Large intestine (tissue), 3 donors: ENCODE data around the gene TKTL1. TPM values are rescaled to one million over a fixed set of nuclear protein-coding genes. Genes with fewer than 3 reads are reported as not detected.

ENCODE experiments used
- DNase-seq, 2 donors: peaks; one replicate each; pipeline versions ENCODE4 v3.0.0 to v3.0.0-alpha.2; 2013
- H3K27ac ChIP-seq: one replicate; pipeline ENCODE4 v1.5.1; 2013; ENCODE audit warnings: low read length
- H3K27me3 ChIP-seq: 2 replicates; pipeline ENCODE4 v1.6.1; 2013; ENCODE audit warnings: low read length; ENCODE audit not compliant: control insufficient read depth, insufficient read depth
- H3K36me3 ChIP-seq: 2 replicates; pipeline ENCODE4 v1.6.1; 2013; ENCODE audit warnings: low read length; ENCODE audit not compliant: control insufficient read depth, insufficient read depth
- H3K4me1 ChIP-seq: one replicate; pipeline ENCODE4 v1.6.1; 2013; ENCODE audit warnings: low read length; ENCODE audit not compliant: control insufficient read depth, insufficient read depth
- H3K4me3 ChIP-seq: one replicate; pipeline ENCODE4 v1.5.1; 2013; ENCODE audit warnings: low read length
- H3K9me3 ChIP-seq: one replicate; pipeline ENCODE4 v1.6.1; 2013; ENCODE audit warnings: mild to moderate bottlenecking, low read depth, low read length, moderate library complexity; ENCODE audit not compliant: control insufficient read depth
- WGBS: methylation state at CpG from one replicate; pipeline ENCODE4 v1.1.5; 2013; ENCODE audit warnings: low lambda C conversion rate; ENCODE audit not compliant: insufficient coverage; 5-methylcytosine and 5-hydroxymethylcytosine counted together
- polyA plus RNA-seq: library from polyadenylated mRNA; unstranded; fragments of 120-200 nt; gene quantifications from one replicate; pipeline ENCODE4 v1.2.1, GENCODE V29; 2013

Gene TKTL1
- polyA plus RNA-seq, 1 donor: 0.19 TPM

GRCh38 chrX:154376774-154377173 is 81.2 kb downstream of the TKTL1 start:
- DNase-seq: no peak
- H3K27me3 ChIP-seq: peaks cover 13% of the 10 kb centered on the region
- H3K9me3 ChIP-seq: peaks cover 3% of the 10 kb centered on the region
- H3K36me3 ChIP-seq: peaks cover 3% of the 10 kb centered on the region
- H3K4me1 ChIP-seq: peaks cover 15% of the 10 kb centered on the region
- peak overlapping the region; percentile 89 for H3K27ac ChIP-seq
- WGBS: no CpG with 5 or more reads among the region's 3 CpGs
- no peak overlapping the region for H3K4me3 ChIP-seq

DNA sequence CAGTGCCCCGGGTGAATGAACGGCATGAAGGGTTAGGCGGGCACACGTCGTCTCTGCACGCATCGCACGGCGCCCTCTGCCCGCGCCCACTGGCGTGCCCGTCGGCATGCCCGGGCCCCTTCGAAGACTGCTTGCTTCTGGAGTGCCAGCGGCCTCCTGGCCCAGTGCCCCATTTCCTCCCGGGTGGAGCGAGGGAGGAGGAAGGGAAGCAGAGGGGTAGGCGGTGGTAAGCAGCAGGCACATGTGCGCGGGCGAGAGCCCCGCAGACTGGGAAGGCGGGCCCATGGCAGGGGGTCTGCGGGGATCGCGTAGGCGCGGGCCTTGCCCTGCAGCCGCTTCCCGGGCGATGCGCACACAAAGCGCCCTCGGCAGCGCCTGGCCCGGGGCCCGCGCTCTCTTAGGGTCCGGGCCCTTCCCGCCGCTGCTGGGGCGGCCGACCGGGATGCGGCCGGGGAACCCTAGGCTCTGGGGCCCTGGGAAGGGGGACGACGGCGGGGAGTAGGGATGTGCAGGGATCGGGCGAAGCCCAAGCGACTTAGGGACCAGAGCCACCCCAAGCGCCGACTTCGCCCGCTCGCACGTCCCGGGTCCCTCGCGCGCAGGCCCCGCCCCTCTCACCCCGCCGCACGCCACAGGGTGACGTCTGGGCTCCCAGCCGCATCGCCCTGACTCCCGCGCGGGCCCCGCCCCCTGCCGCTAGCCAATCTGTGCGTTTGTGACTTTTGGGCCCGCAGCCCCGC is 82.6 kb downstream of the TKTL1 start:
- H3K27me3 ChIP-seq: peaks cover 5% of the 10 kb centered on the region
- WGBS: no CpG with 5 or more reads among the region's 79 CpGs
- H3K27ac ChIP-seq: peak overlapping the region; percentile 89
- peaks cover 3% of the 10 kb centered on the region for H3K36me3 ChIP-seq
- peak overlapping the region; percentile 41 for H3K4me3 ChIP-seq
- H3K9me3 ChIP-seq: no peaks in the 10 kb centered on the region
- peaks cover 15% of the 10 kb centered on the region for H3K4me1 ChIP-seq
- DNase-seq: no peak

- Histone ChIP-seq H3K4me3 (peak within 1 kb of the TSS; percentile 87), H3K9me3 (no peaks in the 10 kb centered on the region), H3K27me3 (peaks cover 3% of the 10 kb centered on the region), H3K27ac (peak within 1 kb of the TSS; percentile 89), H3K4me1 (peaks cover 12% of the 10 kb centered on the region), H3K36me3 (peaks cover 3% of the 10 kb centered on the region)
- no CpG with 5 or more reads among the region's 103 CpGs for WGBS
- peak; percentile 97 to 99 for DNase-seq
These were observed 83.4 kb downstream of the TKTL1 start, which contains the start of gene EMD for GRCh38 chrX:154378799-154379568. Gene EMD, plus strand, starts transcription at chrX:154379295. Its CDS starts 190 bp downstream, at chrX:154379485.

DNA sequence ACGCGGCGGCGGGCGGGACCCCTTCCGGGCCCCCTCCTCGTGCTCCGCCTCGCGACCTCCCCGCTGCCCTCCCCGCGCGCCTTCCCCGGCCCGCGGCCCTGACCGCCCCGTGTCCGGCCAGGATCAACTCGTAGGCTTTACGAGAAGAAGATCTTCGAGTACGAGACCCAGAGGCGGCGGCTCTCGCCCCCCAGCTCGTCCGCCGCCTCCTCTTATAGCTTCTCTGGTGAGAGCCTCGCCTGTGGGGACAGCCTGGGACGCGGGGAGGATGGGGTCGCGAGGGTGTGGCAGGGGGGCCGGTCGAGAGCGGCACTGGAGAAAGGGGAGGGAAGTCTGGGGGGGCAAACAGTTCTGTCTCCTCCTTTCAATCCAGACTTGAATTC is 84.0 kb downstream of the TKTL1 start:
- peaks cover 3% of the 10 kb centered on the region for H3K27me3 ChIP-seq
- H3K9me3 ChIP-seq: no peaks in the 10 kb centered on the region
- H3K36me3 ChIP-seq: peaks cover 3% of the 10 kb centered on the region
- DNase-seq: no peak
- no CpG with 5 or more reads among the region's 38 CpGs for WGBS
- peak overlapping the region; percentile 87 for H3K4me3 ChIP-seq
- H3K4me1 ChIP-seq: peaks cover 16% of the 10 kb centered on the region
- H3K27ac ChIP-seq: peak overlapping the region; percentile 86

Other genes starting within 250 kb of the TKTL1 start
- gene MECP2, start 198.1 kb upstream of the TKTL1 start, polyA plus RNA-seq: 19.4 TPM
- gene OPN1LW, start 151.6 kb upstream of the TKTL1 start, polyA plus RNA-seq: not detected
- gene OPN1MW, start 113.2 kb upstream of the TKTL1 start, polyA plus RNA-seq: not detected
- not detected for gene OPN1MW2, start 76.0 kb upstream of the TKTL1 start, polyA plus RNA-seq
- gene OPN1MW3, start 38.2 kb upstream of the TKTL1 start, polyA plus RNA-seq: not detected
- not detected for gene TEX28, start 671 bp upstream of the TKTL1 start, polyA plus RNA-seq
- gene FLNA, start 78.8 kb downstream of the TKTL1 start, polyA plus RNA-seq: 468 TPM
- gene EMD, start 83.5 kb downstream of the TKTL1 start, polyA plus RNA-seq: 50.1 TPM
- gene RPL10, start 102.6 kb downstream of the TKTL1 start, polyA plus RNA-seq: 5,173 TPM
- gene DNASE1L1, start 113.5 kb downstream of the TKTL1 start, polyA plus RNA-seq: 26.2 TPM
- gene TAFAZZIN, start 115.7 kb downstream of the TKTL1 start, polyA plus RNA-seq: 47.4 TPM
- 137 TPM for gene ATP6AP1, start 132.9 kb downstream of the TKTL1 start, polyA plus RNA-seq
- 108 TPM for gene GDI1, start 141.4 kb downstream of the TKTL1 start, polyA plus RNA-seq
- gene FAM50A, start 148.3 kb downstream of the TKTL1 start, polyA plus RNA-seq: 71.3 TPM
- 37.2 TPM for gene PLXNA3, start 162.5 kb downstream of the TKTL1 start, polyA plus RNA-seq
- gene LAGE3, start 183.5 kb downstream of the TKTL1 start, polyA plus RNA-seq: 25.4 TPM
- 25.6 TPM for gene UBL4A, start 190.8 kb downstream of the TKTL1 start, polyA plus RNA-seq
- gene SLC10A3, start 194.8 kb downstream of the TKTL1 start, polyA plus RNA-seq: 21.1 TPM
- 41.4 TPM for gene FAM3A, start 220.4 kb downstream of the TKTL1 start, polyA plus RNA-seq